ENCODE measurements around the gene HIRA. TPM values are rescaled to one million over a fixed set of nuclear protein-coding genes. Genes with fewer than 3 reads are reported as not detected.

The HIRA gene
- total and polyA plus RNA-seq, 9 of the 15 experiments (the other 6 are each of a cell fraction or from before 2014, with no cell fraction given): 0.96 to 132 (median 58.4) TPM

DNA sequence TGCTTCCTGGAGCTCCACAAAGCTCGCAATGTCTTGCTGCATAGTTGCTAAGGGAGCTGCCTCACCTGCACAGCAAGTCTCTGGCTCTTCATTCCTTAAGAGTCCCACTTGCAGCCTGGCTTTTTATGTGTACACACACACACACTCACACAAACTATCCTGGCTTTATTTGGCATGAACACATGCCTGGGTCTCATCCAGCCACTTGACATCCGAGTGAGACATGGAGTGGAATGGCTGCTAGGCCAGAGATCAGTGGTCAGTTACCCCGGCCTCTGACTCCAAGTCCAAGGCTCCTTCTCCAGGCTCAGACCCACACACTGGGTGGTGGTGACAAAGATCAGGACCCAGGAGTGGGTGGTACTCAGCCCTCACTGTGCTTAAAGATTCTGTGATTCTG is 102.1 kb downstream of the HIRA start (continued):
- TF ChIP-seq FOXJ2 (tag; IDR thresholded peaks at IDR 0.05): no peak
- TF ChIP-seq, protein P1, sequence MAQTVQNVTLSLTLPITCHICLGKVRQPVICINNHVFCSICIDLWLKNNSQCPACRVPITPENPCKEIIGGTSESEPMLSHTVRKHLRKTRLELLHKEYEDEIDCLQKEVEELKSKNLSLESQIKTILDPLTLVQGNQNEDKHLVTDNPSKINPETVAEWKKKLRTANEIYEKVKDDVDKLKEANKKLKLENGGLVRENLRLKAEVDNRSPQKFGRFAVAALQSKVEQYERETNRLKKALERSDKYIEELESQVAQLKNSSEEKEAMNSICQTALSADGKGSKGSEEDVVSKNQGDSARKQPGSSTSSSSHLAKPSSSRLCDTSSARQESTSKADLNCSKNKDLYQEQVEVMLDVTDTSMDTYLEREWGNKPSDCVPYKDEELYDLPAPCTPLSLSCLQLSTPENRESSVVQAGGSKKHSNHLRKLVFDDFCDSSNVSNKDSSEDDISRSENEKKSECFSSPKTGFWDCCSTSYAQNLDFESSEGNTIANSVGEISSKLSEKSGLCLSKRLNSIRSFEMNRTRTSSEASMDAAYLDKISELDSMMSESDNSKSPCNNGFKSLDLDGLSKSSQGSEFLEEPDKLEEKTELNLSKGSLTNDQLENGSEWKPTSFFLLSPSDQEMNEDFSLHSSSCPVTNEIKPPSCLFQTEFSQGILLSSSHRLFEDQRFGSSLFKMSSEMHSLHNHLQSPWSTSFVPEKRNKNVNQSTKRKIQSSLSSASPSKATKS (CRISPR knock-in tag; IDR thresholded peaks at IDR 0.05): no peak
- no peak for TF ChIP-seq TEAD4 (IDR thresholded peaks at IDR 0.05; ENCODE audit: low read length)
- TF ChIP-seq TEAD4 (CRISPR knock-in tag; IDR thresholded peaks at IDR 0.05; ENCODE audit: borderline replicate concordance): peak; percentile 86
- peak; percentile 14; the same call in 1 of the 2 replicates for TF ChIP-seq ZNF282 (CRISPR knock-in tag; IDR thresholded peaks at IDR 0.05)
- peak; percentile 83; the same call in 1 of the 2 replicates for TF ChIP-seq FOXP1 (CRISPR knock-in tag; IDR thresholded peaks at IDR 0.05)
- TF ChIP-seq POLR2A (conservative IDR thresholded peaks at IDR 0.05): peak; percentile 43; the same call in 1 of the 2 replicates
- TF ChIP-seq CREB1 (IDR thresholded peaks at IDR 0.05): no peak
- peak; percentile 32; the same call in 1 of the 2 replicates for TF ChIP-seq CREB1 (CRISPR knock-in tag; IDR thresholded peaks at IDR 0.05)
- peak; percentile 81 for TF ChIP-seq ZBTB1 (CRISPR knock-in tag; IDR thresholded peaks at IDR 0.05; ENCODE audit: borderline replicate concordance, low read depth)
- TF ChIP-seq, protein P2, sequence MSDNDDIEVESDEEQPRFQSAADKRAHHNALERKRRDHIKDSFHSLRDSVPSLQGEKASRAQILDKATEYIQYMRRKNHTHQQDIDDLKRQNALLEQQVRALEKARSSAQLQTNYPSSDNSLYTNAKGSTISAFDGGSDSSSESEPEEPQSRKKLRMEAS (CRISPR knock-in tag; IDR thresholded peaks at IDR 0.05): peak; percentile 56; the same call in 1 of the 2 replicates
- 0 out of 4 replicates have a peak, but pooled peaks of 1 of the 2 experiments have one; percentile 61 for TF ChIP-seq TEAD1 (CRISPR knock-in tag; IDR thresholded peaks at IDR 0.05)
- peak; percentile 28 for TF ChIP-seq POLR2B (IDR thresholded peaks at IDR 0.05; ENCODE audit: low read depth, partially characterized antibody)
- TF ChIP-seq GATA2 (CRISPR knock-in tag; IDR thresholded peaks at IDR 0.05): 0 out of 2 replicates have a peak, but pooled peaks have one; percentile 3
- TF ChIP-seq, protein P3, sequence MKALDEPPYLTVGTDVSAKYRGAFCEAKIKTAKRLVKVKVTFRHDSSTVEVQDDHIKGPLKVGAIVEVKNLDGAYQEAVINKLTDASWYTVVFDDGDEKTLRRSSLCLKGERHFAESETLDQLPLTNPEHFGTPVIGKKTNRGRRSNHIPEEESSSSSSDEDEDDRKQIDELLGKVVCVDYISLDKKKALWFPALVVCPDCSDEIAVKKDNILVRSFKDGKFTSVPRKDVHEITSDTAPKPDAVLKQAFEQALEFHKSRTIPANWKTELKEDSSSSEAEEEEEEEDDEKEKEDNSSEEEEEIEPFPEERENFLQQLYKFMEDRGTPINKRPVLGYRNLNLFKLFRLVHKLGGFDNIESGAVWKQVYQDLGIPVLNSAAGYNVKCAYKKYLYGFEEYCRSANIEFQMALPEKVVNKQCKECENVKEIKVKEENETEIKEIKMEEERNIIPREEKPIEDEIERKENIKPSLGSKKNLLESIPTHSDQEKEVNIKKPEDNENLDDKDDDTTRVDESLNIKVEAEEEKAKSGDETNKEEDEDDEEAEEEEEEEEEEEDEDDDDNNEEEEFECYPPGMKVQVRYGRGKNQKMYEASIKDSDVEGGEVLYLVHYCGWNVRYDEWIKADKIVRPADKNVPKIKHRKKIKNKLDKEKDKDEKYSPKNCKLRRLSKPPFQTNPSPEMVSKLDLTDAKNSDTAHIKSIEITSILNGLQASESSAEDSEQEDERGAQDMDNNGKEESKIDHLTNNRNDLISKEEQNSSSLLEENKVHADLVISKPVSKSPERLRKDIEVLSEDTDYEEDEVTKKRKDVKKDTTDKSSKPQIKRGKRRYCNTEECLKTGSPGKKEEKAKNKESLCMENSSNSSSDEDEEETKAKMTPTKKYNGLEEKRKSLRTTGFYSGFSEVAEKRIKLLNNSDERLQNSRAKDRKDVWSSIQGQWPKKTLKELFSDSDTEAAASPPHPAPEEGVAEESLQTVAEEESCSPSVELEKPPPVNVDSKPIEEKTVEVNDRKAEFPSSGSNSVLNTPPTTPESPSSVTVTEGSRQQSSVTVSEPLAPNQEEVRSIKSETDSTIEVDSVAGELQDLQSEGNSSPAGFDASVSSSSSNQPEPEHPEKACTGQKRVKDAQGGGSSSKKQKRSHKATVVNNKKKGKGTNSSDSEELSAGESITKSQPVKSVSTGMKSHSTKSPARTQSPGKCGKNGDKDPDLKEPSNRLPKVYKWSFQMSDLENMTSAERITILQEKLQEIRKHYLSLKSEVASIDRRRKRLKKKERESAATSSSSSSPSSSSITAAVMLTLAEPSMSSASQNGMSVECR (CRISPR knock-in tag; IDR thresholded peaks at IDR 0.05): peak; percentile 79
- TF ChIP-seq, protein P4, sequence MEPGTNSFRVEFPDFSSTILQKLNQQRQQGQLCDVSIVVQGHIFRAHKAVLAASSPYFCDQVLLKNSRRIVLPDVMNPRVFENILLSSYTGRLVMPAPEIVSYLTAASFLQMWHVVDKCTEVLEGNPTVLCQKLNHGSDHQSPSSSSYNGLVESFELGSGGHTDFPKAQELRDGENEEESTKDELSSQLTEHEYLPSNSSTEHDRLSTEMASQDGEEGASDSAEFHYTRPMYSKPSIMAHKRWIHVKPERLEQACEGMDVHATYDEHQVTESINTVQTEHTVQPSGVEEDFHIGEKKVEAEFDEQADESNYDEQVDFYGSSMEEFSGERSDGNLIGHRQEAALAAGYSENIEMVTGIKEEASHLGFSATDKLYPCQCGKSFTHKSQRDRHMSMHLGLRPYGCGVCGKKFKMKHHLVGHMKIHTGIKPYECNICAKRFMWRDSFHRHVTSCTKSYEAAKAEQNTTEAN (CRISPR knock-in tag; IDR thresholded peaks at IDR 0.05): no peak
- TF ChIP-seq FOXK1 (CRISPR knock-in tag; IDR thresholded peaks at IDR 0.05; ENCODE audit: borderline replicate concordance): peak; percentile 84; the same call in 1 of the 2 replicates
- TF ChIP-seq MTA1 (IDR thresholded peaks at IDR 0.05; ENCODE audit: borderline replicate concordance): no peak
- TF ChIP-seq SUPT5H (IDR thresholded peaks at IDR 0.05): peak; percentile 58; the same call in 1 of the 2 replicates
- TF ChIP-seq, protein P5, sequence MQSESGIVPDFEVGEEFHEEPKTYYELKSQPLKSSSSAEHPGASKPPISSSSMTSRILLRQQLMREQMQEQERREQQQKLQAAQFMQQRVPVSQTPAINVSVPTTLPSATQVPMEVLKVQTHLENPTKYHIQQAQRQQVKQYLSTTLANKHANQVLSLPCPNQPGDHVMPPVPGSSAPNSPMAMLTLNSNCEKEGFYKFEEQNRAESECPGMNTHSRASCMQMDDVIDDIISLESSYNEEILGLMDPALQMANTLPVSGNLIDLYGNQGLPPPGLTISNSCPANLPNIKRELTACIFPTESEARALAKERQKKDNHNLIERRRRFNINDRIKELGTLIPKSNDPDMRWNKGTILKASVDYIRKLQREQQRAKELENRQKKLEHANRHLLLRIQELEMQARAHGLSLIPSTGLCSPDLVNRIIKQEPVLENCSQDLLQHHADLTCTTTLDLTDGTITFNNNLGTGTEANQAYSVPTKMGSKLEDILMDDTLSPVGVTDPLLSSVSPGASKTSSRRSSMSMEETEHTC (IDR thresholded peaks at IDR 0.05): no peak
